NCI-H748 (cell line): ENCODE results near the gene NRG3.
"Not testable (repeated sequence)": the region's sequence is repeated elsewhere in the genome, so short reads cannot be mapped to it uniquely, and the experiment has no call there.

Source experiments
- DNase-seq: peaks from one replicate; lab custom pipeline; 2025; ENCODE audit not compliant: unreplicated experiment; lab: John Stamatoyannopoulos, UW

The NRG3 gene

GRCh38 chr10:82949816-82950575, 1075.0 kb downstream of the NRG3 start:
- DNase-seq = no peak

DNA sequence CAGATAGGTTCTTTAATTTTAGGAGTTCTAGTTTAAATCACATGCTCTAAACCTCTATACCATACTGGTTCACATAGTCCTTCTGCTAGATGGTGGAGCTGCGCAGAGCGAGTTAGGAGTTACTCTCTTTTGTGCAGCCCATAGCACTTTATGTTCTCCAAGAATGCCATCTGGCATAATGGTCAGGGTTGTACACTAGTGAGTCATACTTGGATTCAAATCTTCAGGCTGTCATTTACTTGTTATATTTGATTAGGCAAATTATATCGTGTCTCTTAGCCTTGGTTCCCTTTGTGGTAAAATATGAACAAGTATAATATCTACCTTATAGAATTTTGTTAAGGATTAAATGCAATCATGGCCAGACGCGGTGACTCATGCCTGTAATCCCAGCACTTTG, 1078.3 kb downstream of the NRG3 start:
- no peak for DNase-seq

- peak; percentile 2 for DNase-seq
These were observed 1078.9 kb downstream of the NRG3 start for GRCh38 chr10:82953909-82954308.

DNA sequence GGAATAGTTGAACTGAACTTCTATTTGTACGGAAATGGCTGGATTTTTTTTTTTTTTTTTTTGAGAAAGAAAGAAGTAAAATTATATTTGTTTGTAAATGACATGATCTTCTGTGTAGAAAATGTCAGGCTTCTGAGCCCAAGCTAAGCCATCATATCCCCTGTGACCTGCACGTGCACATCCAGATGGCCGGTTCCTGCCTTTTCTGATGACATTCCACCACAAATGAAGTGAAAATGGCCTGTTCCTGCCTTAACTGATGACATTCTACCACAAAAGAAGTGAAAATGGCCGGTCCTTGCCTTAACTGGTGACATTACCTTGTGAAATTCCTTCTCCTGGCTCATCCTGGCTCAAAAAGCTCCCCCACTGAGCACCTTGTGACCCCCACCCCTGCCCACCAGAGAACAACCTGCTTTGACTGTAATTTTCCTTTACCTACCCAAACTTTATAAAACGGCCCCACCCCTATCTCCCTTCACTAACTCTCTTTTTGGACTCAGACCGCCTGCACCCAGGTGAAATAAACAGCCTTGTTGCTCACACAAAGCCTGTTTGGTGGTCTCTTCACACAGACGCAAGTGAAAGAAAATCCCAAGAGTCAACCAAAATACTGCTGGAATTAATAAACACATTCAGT, 1085.5 kb downstream of the NRG3 start:
- not testable (repeated sequence) for DNase-seq

DNA sequence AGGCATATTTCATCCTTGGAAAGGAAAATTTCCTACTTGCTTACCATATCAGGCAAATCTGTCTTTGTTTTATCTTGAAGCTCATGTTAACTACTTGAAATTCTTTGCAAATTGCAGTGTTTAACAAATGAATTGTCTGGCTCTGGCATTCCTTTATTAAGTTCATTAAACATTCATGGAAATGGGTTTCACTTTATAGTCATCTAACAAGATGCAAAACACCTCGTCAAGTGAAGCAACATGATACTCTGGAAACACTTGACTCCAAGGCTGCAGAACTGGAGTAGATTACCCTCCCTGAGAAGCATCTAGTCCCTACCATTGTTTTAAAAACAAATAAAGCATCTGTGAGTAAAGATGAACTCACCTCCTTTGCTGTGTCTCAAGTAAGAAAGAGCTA, 1086.9 kb downstream of the NRG3 start:
- DNase-seq = peak; percentile 17

GRCh38 chr10:82966130-82966529, 1091.1 kb downstream of the NRG3 start:
- no peak for DNase-seq

DNA sequence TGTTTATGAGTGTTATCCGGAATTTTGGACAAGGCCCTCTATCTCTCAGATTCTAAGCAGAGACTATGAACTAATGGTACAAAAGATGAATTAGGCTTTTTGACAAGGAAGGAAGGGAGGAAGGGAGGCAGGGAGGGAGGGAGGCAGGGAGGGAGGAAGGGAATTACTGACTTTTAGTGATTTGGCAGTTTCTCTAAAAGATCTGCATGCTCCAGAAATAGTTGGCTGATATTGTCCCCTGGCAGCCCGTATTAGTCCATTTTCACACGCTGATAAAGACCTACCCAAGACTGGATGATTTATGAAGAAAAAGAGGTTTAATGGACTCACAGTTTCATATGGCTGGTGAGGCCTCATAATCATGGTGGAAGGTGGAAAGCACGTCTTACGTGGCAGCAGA, 1093.5 kb downstream of the NRG3 start:
- DNase-seq = no peak

DNA sequence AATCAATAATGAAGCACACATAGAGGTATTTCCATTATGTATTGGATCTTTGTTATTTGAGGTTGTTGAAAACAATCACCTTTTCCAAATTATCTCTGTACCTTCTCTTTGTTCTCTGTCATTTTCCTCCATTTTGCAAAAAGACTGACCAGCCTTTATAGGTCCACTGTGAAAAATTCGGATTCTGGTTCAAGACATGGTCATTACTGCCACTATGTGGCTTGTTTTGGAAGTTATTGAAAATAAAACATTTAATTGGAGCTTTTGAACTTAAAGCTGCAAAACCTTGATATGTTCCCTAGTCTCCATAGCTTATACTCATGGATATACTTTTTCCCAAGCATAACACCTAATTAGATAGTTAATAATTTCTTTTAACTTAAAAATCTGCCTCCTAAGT, 1094.4 kb downstream of the NRG3 start:
- DNase-seq = peak; percentile 14

DNA sequence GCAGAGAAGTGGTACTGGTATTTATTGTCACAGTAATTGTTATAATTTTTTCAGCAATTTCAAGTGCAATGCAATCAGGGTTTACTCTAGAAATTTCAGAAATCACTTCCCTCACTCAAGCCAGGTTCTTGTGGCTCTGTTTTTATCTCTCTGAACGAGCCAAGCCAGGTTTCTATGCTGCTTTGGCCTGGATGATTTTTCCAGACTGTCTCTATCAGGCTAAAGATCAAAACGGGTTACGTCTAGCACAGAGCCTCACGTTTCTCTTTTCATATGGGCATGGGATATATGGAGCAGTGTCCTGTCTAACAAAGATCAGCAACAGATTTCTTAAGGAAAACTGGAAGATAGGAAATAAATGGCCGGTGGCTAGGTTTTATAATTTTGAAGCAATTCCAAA, 1105.3 kb downstream of the NRG3 start:
- no peak for DNase-seq

DNA sequence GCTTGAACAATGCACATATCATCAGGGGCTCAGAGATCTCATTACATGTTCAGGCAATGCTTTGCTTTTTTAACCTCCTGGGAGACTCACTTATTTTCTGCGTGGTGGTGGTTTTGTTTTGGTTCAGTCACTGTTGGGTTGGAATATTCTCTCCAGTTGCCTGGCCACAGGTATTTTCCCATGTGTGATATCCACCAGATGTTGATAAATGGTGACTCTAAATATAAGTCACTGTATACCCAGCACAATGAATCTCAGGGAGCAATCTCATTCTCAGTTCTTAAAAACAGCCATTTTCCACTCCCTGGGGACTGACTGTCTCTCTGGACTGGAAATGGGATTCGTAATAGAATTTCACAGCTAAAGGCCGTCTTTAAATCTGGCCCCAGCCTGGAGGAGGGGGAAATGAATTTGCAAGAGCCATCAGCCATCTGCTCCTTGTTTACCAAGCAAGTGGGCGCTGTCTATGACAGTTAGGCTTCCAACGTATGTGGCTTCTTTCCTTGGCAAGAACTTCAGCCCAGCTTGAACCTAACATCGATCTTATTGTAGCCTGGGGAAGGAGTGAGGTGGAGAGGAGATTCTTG, 1106.2 kb downstream of the NRG3 start:
- DNase-seq = no peak

DNA sequence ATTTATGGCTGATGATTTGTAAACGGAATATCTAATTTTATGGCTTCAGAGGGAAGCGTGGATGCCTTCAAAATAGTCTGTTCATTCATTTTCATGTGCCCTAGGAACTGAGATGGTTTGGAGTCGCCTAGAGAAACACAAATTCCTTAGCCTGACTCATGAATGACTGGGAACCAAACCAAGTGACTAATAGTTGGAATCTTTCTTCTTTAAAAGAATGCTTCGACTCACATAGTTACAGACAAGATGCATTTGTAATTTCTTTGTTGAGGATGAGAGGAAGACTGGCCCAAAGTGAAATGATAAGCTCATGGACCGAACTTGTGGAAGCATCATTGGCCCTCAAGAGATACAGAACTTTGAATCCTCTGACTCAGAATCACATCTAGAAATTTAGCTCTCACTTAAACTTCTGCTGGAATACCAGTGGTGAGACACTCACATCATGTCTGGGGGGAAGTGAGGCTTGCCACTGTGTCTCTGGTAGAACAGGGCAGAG, 1107.2 kb downstream of the NRG3 start:
- no peak for DNase-seq

- DNase-seq = no peak
These were observed 1111.2 kb downstream of the NRG3 start for GRCh38 chr10:82986216-82986615.

- DNase-seq = not testable (repeated sequence)
These were observed 1131.5 kb downstream of the NRG3 start for GRCh38 chr10:83006479-83006878.

DNA sequence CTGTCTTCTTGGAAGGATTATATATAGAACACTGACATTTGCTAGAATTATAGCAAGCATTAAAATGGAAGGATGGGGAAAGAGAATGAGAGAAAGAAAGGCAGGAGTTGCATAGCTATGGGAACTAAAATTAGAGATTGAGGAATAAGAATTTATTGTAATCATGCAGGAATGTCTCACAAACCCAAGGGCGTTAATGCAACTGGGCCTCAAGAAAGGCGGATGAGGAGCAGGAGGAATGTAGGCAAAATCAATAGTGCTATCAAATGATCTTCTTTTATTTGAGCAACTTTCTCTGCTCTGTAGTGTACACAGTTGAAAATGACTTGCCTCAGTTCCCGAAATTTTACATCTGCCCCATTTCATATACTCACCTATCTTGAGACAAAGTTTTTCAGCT, 1132.5 kb downstream of the NRG3 start:
- no peak for DNase-seq

GRCh38 chr10:83012866-83013265, 1137.9 kb downstream of the NRG3 start:
- no peak for DNase-seq

- no peak for DNase-seq
These were observed 1142.3 kb downstream of the NRG3 start for GRCh38 chr10:83017076-83017867.

GRCh38 chr10:83023662-83024061, 1148.7 kb downstream of the NRG3 start:
- no peak for DNase-seq
